ENCODE results near the gene PTH1R. TPM values are rescaled to one million over a fixed set of nuclear protein-coding genes. Genes with fewer than 3 reads are reported as not detected.

Gene PTH1R
- total RNA-seq, 2 donors from 2014 or later = not detected

- peaks cover 38% of the 10 kb centered on the region for H3K27me3 Mint-ChIP-seq (ENCODE audit: low read depth)
- no peaks in the 10 kb centered on the region for H3K4me1 Mint-ChIP-seq (ENCODE audit: low read depth)
Observed at GRCh38 chr3:46885612-46886011, 8.1 kb downstream of the PTH1R start.

GRCh38 chr3:46887980-46888494 lies 10.5 kb downstream of the PTH1R start:
- H3K27ac Mint-ChIP-seq = no peak overlapping the region
- ATAC-seq (replicated peaks in 1 of 2) = no peak
- peaks cover 53% of the 10 kb centered on the region for H3K27me3 Mint-ChIP-seq (ENCODE audit: low read depth)
- DNase-seq = no peak
- H3K4me3 Mint-ChIP-seq = no peak overlapping the region
- no peaks in the 10 kb centered on the region for H3K36me3 Mint-ChIP-seq (ENCODE audit: insufficient read depth in 2 of 2)
- H3K9me3 Mint-ChIP-seq = no peaks in the 10 kb centered on the region
- no peaks in the 10 kb centered on the region for H3K4me1 Mint-ChIP-seq (ENCODE audit: low read depth)

More at GRCh38 chr3:46885612-46886011, 8.1 kb downstream of the PTH1R start:
- Mint-ChIP-seq H3K36me3 (ENCODE audit: insufficient read depth in 2 of 2) (no peaks in the 10 kb centered on the region), H3K4me3 (no peak overlapping the region), H3K9me3 (no peaks in the 10 kb centered on the region), H3K27ac (no peak overlapping the region)
- ATAC-seq (replicated peaks in 1 of 2) (no peak), DNase-seq (no peak)

- H3K36me3 Mint-ChIP-seq (ENCODE audit: insufficient read depth in 2 of 2) = no peaks in the 10 kb centered on the region
- DNase-seq (no peak), ATAC-seq (replicated peaks in 1 of 2) (no peak)
- H3K4me1 Mint-ChIP-seq (ENCODE audit: low read depth) = no peaks in the 10 kb centered on the region
- H3K27ac Mint-ChIP-seq = no peak overlapping the region
- no peak overlapping the region for H3K4me3 Mint-ChIP-seq
- no peaks in the 10 kb centered on the region for H3K9me3 Mint-ChIP-seq
- peaks cover 58% of the 10 kb centered on the region for H3K27me3 Mint-ChIP-seq (ENCODE audit: low read depth)
Observed at GRCh38 chr3:46888705-46889104, 11.2 kb downstream of the PTH1R start.

GRCh38 chr3:46889381-46890110 lies 12.0 kb downstream of the PTH1R start:
- H3K27me3 Mint-ChIP-seq (ENCODE audit: low read depth) = peaks cover 53% of the 10 kb centered on the region

GRCh38 chr3:46890132-46890531 lies 12.6 kb downstream of the PTH1R start:
- Mint-ChIP-seq H3K27ac (no peak overlapping the region), H3K36me3 (ENCODE audit: insufficient read depth in 2 of 2) (no peaks in the 10 kb centered on the region), H3K9me3 (no peaks in the 10 kb centered on the region), H3K4me3 (no peak overlapping the region), H3K4me1 (ENCODE audit: low read depth) (peaks cover 1% of the 10 kb centered on the region), H3K27me3 (ENCODE audit: low read depth) (peaks cover 48% of the 10 kb centered on the region)
- ATAC-seq (replicated peaks in 1 of 2) = no peak
- DNase-seq = no peak

More at GRCh38 chr3:46889381-46890110, 12.0 kb downstream of the PTH1R start:
- no peaks in the 10 kb centered on the region for H3K9me3 Mint-ChIP-seq
- H3K36me3 Mint-ChIP-seq (ENCODE audit: insufficient read depth in 2 of 2) = no peaks in the 10 kb centered on the region
- ATAC-seq (replicated peaks in 1 of 2) = no peak
- no peak overlapping the region for H3K4me3 Mint-ChIP-seq
- no peaks in the 10 kb centered on the region for H3K4me1 Mint-ChIP-seq (ENCODE audit: low read depth)
- H3K27ac Mint-ChIP-seq = no peak overlapping the region
- DNase-seq = no peak

GRCh38 chr3:46891132-46891531 lies 13.6 kb downstream of the PTH1R start:
- DNase-seq = no peak
- peaks cover 4% of the 10 kb centered on the region for H3K4me1 Mint-ChIP-seq (ENCODE audit: low read depth)
- H3K36me3 Mint-ChIP-seq (ENCODE audit: insufficient read depth in 2 of 2) = no peaks in the 10 kb centered on the region
- H3K27me3 Mint-ChIP-seq (ENCODE audit: low read depth) = peaks cover 46% of the 10 kb centered on the region
- no peaks in the 10 kb centered on the region for H3K9me3 Mint-ChIP-seq
- H3K27ac Mint-ChIP-seq = no peak overlapping the region
- ATAC-seq (replicated peaks in 1 of 2) = no peak
- H3K4me3 Mint-ChIP-seq = no peak overlapping the region

- peak; percentile 35 to 37 for ATAC-seq (replicated peaks in 1 of 2)
- H3K36me3 Mint-ChIP-seq (ENCODE audit: insufficient read depth in 2 of 2) = no peaks in the 10 kb centered on the region
- DNase-seq = no peak
- H3K4me3 Mint-ChIP-seq = peak overlapping the region; percentile 33 to 64
- H3K27ac Mint-ChIP-seq = no peak overlapping the region
- peaks cover 45% of the 10 kb centered on the region for H3K27me3 Mint-ChIP-seq (ENCODE audit: low read depth)
- H3K4me1 Mint-ChIP-seq (ENCODE audit: low read depth) = peaks cover 4% of the 10 kb centered on the region
- no peaks in the 10 kb centered on the region for H3K9me3 Mint-ChIP-seq
Observed at GRCh38 chr3:46892285-46893145, 15.0 kb downstream of the PTH1R start.

GRCh38 chr3:46893146-46893748 lies 15.7 kb downstream of the PTH1R start:
- Mint-ChIP-seq H3K36me3 (ENCODE audit: insufficient read depth in 2 of 2) (no peaks in the 10 kb centered on the region), H3K27me3 (ENCODE audit: low read depth) (peaks cover 47% of the 10 kb centered on the region), H3K4me1 (ENCODE audit: low read depth) (peaks cover 4% of the 10 kb centered on the region), H3K4me3 (peak overlapping the region in 1 of 2 donors; percentile 64), H3K27ac (no peak overlapping the region), H3K9me3 (no peaks in the 10 kb centered on the region)
- ATAC-seq (replicated peaks in 1 of 2) = no peak
- DNase-seq = no peak

GRCh38 chr3:46893763-46894162 lies 16.2 kb downstream of the PTH1R start:
- Mint-ChIP-seq H3K27ac (no peak overlapping the region), H3K4me1 (ENCODE audit: low read depth) (peaks cover 4% of the 10 kb centered on the region), H3K27me3 (ENCODE audit: low read depth) (peaks cover 52% of the 10 kb centered on the region), H3K9me3 (no peaks in the 10 kb centered on the region), H3K4me3 (no peak overlapping the region), H3K36me3 (ENCODE audit: insufficient read depth in 2 of 2) (no peaks in the 10 kb centered on the region)
- DNase-seq (no peak), ATAC-seq (replicated peaks in 1 of 2) (no peak)

- Mint-ChIP-seq H3K4me3 (no peak overlapping the region), H3K4me1 (ENCODE audit: low read depth) (peaks cover 4% of the 10 kb centered on the region), H3K36me3 (ENCODE audit: insufficient read depth in 2 of 2) (no peaks in the 10 kb centered on the region), H3K27me3 (ENCODE audit: low read depth) (peaks cover 57% of the 10 kb centered on the region), H3K9me3 (no peaks in the 10 kb centered on the region), H3K27ac (no peak overlapping the region)
- no peak for ATAC-seq (replicated peaks in 1 of 2)
- DNase-seq = no peak
Observed at GRCh38 chr3:46894256-46894655, 16.7 kb downstream of the PTH1R start.

GRCh38 chr3:46895204-46895660 lies 17.7 kb downstream of the PTH1R start:
- H3K4me1 Mint-ChIP-seq (ENCODE audit: low read depth) = peaks cover 4% of the 10 kb centered on the region
- no peak overlapping the region for H3K4me3 Mint-ChIP-seq
- no peaks in the 10 kb centered on the region for H3K36me3 Mint-ChIP-seq (ENCODE audit: insufficient read depth in 2 of 2)
- DNase-seq = peak; percentile 83 to 85
- H3K27ac Mint-ChIP-seq = no peak overlapping the region
- peak; percentile 76 to 81 for ATAC-seq (replicated peaks in 1 of 2)
- H3K27me3 Mint-ChIP-seq (ENCODE audit: low read depth) = peaks cover 59% of the 10 kb centered on the region
- no peaks in the 10 kb centered on the region for H3K9me3 Mint-ChIP-seq

GRCh38 chr3:46895761-46896160 lies 18.2 kb downstream of the PTH1R start:
- ATAC-seq (replicated peaks in 1 of 2) (no peak), DNase-seq (no peak)
- Mint-ChIP-seq H3K36me3 (ENCODE audit: insufficient read depth in 2 of 2) (no peaks in the 10 kb centered on the region), H3K27me3 (ENCODE audit: low read depth) (peaks cover 59% of the 10 kb centered on the region), H3K27ac (no peak overlapping the region), H3K9me3 (no peaks in the 10 kb centered on the region), H3K4me3 (no peak overlapping the region), H3K4me1 (ENCODE audit: low read depth) (peaks cover 4% of the 10 kb centered on the region)

GRCh38 chr3:46896386-46896785 lies 18.9 kb downstream of the PTH1R start:
- peaks cover 53% of the 10 kb centered on the region for H3K27me3 Mint-ChIP-seq (ENCODE audit: low read depth)

More at GRCh38 chr3:46896386-46896785, 18.9 kb downstream of the PTH1R start:
- DNase-seq = no peak
- peaks cover 4% of the 10 kb centered on the region for H3K4me1 Mint-ChIP-seq (ENCODE audit: low read depth)
- no peak overlapping the region for H3K4me3 Mint-ChIP-seq
- H3K36me3 Mint-ChIP-seq (ENCODE audit: insufficient read depth in 2 of 2) = no peaks in the 10 kb centered on the region
- H3K27ac Mint-ChIP-seq = no peak overlapping the region
- ATAC-seq (replicated peaks in 1 of 2) = no peak
- no peaks in the 10 kb centered on the region for H3K9me3 Mint-ChIP-seq

Data from activated T-cell treated with anti-CD3 and anti-CD28 coated beads, Interleukin-2, amount 50 U/mL, for 72 hours (primary cell).